VCaP (cell line): ENCODE results near the gene SMARCD2.

Source experiments
- H3K27ac ChIP-seq: fragments of 450-650 bp; 2 replicates; pipeline ENCODE4 v1.5.1; 2017
- CTCF ChIP-seq: fragments of 450-650 bp; conservative IDR thresholded peaks from 2 replicates; pipeline ENCODE4 v1.5.1; 2017; ENCODE audit warnings: mild to moderate bottlenecking, moderate library complexity

Gene SMARCD2

GRCh38 chr17:63820963-63821561 is 21.4 kb downstream of the SMARCD2 start:
- no peak for TF ChIP-seq CTCF
- H3K27ac ChIP-seq = no peak overlapping the region

GRCh38 chr17:63819585-63820537 is 22.6 kb downstream of the SMARCD2 start:
- H3K27ac ChIP-seq = no peak overlapping the region
- TF ChIP-seq CTCF = no peak

- no peak overlapping the region for H3K27ac ChIP-seq
- TF ChIP-seq CTCF = no peak
Observed at GRCh38 chr17:63819131-63819530, 23.4 kb downstream of the SMARCD2 start.

- no peak for TF ChIP-seq CTCF
- no peak overlapping the region for H3K27ac ChIP-seq
Observed at GRCh38 chr17:63817736-63818385, 24.6 kb downstream of the SMARCD2 start.

GRCh38 chr17:63816669-63817068 is 25.8 kb downstream of the SMARCD2 start:
- TF ChIP-seq CTCF = no peak
- no peak overlapping the region for H3K27ac ChIP-seq

- H3K27ac ChIP-seq = no peak overlapping the region
- no peak for TF ChIP-seq CTCF
Observed at GRCh38 chr17:63816123-63816522, 26.4 kb downstream of the SMARCD2 start.

- no peak for TF ChIP-seq CTCF
- no peak overlapping the region for H3K27ac ChIP-seq
Observed at GRCh38 chr17:63809970-63810369, 32.5 kb downstream of the SMARCD2 start.
